Measurements from ENCODE around the gene NAA38.

NAA38 gene

GRCh38 chr17:7851438-7852261, 5.7 kb downstream of the NAA38 start:
- DNase-seq = peak; percentile 99

GRCh38 chr17:7850701-7851437, 6.5 kb downstream of the NAA38 start:
- peak; percentile 53 for DNase-seq

- DNase-seq = no peak
Observed at GRCh38 chr17:7849751-7850504, 7.4 kb downstream of the NAA38 start.

GRCh38 chr17:7849130-7849750, 8.1 kb downstream of the NAA38 start:
- DNase-seq = no peak

GRCh38 chr17:7848739-7849129, 8.6 kb downstream of the NAA38 start:
- DNase-seq = no peak

GRCh38 chr17:7848131-7848579, 9.2 kb downstream of the NAA38 start:
- no peak for DNase-seq

GRCh38 chr17:7846765-7847661, 10.3 kb downstream of the NAA38 start:
- no peak for DNase-seq

GRCh38 chr17:7846063-7846735, 11.2 kb downstream of the NAA38 start:
- DNase-seq = no peak

- DNase-seq = no peak
Observed at GRCh38 chr17:7845359-7846062, 11.8 kb downstream of the NAA38 start.

- DNase-seq = peak; percentile 99
Observed at GRCh38 chr17:7844292-7845154, 12.8 kb downstream of the NAA38 start.

- DNase-seq = peak; percentile 98
Observed at GRCh38 chr17:7843536-7844291, 13.6 kb downstream of the NAA38 start.

- DNase-seq = no peak
Observed at GRCh38 chr17:7843257-7843535, 14.2 kb downstream of the NAA38 start.

GRCh38 chr17:7842380-7843256, 14.7 kb downstream of the NAA38 start:
- DNase-seq = peak; percentile 96

- DNase-seq = peak; percentile 96
Observed at GRCh38 chr17:7841915-7842379, 15.4 kb downstream of the NAA38 start.

GRCh38 chr17:7841396-7841914, 15.9 kb downstream of the NAA38 start:
- DNase-seq = peak; percentile 97

- DNase-seq = no peak
Observed at GRCh38 chr17:7840875-7841274, 16.5 kb downstream of the NAA38 start.

- DNase-seq = no peak
Observed at GRCh38 chr17:7840441-7840840, 16.9 kb downstream of the NAA38 start.

- peak; percentile 56 for DNase-seq
Observed at GRCh38 chr17:7839876-7840261, 17.5 kb downstream of the NAA38 start.
